Gastroesophageal sphincter (tissue), 3 donors: ENCODE data around the gene POLR3F.

Experiments
- EP300 ChIP-seq: sonication (generic); formaldehyde crosslinking; IDR thresholded peaks from one replicate; pipeline ENCODE4 v1.6.1; 2017; ENCODE audit warnings: antibody characterized with exemption, mild to moderate bottlenecking
- POLR2A ChIP-seq, 2 donors: fragments of 450-650 bp; IDR thresholded peaks; one replicate each; pipeline ENCODE4 v1.6.1; 2017; ENCODE audit warnings: antibody characterized with exemption in 2 of 2, mild to moderate bottlenecking in 2 of 2, moderate library complexity in 1 of 2
- POLR2AphosphoS5 ChIP-seq: sonication (generic); formaldehyde crosslinking; IDR thresholded peaks from one replicate; pipeline ENCODE4 v1.6.1; 2017; ENCODE audit warnings: antibody characterized with exemption
- TF ChIP-seq, protein P1 (sequence below), 4 experiments: fragments of 200-600 bp in 2 of 4; fragments of 450-650 bp in 2 of 4; sonication (generic) in 1 of 4; IDR thresholded peaks; one replicate each; pipeline ENCODE4 v1.5.1; 2017 to 2019; ENCODE audit warnings: antibody characterized with exemption in 4 of 4, mild to moderate bottlenecking in 2 of 4, moderate library complexity in 2 of 4

DNA sequence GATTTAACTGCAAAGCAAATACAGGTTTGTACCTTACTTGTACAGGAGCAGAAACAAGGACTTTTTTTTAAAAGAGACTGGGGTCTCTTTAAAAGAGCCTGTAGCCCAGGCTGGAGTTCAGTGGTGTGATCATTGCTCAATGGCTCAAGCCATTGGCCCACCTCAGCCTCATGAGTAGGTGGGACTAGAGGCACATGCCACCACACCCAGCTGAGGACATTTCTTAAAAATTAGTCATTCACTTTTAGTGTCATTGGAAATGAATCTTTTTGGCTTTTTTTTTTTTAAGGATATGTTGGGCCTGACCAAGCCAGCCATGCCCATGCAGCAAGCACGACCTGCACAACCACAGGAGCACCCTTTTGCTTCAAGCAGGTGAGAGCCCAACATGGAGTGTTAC is 57.5 kb downstream of the POLR3F start:
- TF ChIP-seq, protein P1, sequence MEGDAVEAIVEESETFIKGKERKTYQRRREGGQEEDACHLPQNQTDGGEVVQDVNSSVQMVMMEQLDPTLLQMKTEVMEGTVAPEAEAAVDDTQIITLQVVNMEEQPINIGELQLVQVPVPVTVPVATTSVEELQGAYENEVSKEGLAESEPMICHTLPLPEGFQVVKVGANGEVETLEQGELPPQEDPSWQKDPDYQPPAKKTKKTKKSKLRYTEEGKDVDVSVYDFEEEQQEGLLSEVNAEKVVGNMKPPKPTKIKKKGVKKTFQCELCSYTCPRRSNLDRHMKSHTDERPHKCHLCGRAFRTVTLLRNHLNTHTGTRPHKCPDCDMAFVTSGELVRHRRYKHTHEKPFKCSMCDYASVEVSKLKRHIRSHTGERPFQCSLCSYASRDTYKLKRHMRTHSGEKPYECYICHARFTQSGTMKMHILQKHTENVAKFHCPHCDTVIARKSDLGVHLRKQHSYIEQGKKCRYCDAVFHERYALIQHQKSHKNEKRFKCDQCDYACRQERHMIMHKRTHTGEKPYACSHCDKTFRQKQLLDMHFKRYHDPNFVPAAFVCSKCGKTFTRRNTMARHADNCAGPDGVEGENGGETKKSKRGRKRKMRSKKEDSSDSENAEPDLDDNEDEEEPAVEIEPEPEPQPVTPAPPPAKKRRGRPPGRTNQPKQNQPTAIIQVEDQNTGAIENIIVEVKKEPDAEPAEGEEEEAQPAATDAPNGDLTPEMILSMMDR (IDR thresholded peaks at IDR 0.05), result no peak
- no peak for TF ChIP-seq POLR2A (IDR thresholded peaks at IDR 0.05)
- no peak for TF ChIP-seq EP300
- no peak for TF ChIP-seq POLR2AphosphoS5
